Subcutaneous abdominal adipose tissue (tissue), 5 donors: Measurements from ENCODE around the gene RBMS1.
"Not testable (repeated sequence)": the region's sequence is repeated elsewhere in the genome, so short reads cannot be mapped to it uniquely, and the experiment has no call there.

ENCODE experiments used
- H3K27ac ChIP-seq: one replicate; pipeline ENCODE4 v1.7.0; 2013; ENCODE audit warnings: low read depth, mild to moderate bottlenecking, inconsistent platforms, low read length, moderate library complexity
- H3K27me3 ChIP-seq, 5 donors: one replicate each; pipeline ENCODE4 v1.7.0; 2013; ENCODE audit warnings: low read length in 5 of 5, inconsistent platforms in 1 of 5; ENCODE audit not compliant: control insufficient read depth in 5 of 5, insufficient read depth in 4 of 5
- H3K36me3 ChIP-seq, 5 donors: one replicate each; pipeline ENCODE4 v1.7.0; 2013; ENCODE audit warnings: low read length in 5 of 5; ENCODE audit not compliant: control insufficient read depth in 5 of 5, insufficient read depth in 5 of 5
- H3K4me1 ChIP-seq, 5 donors: one replicate each; pipeline ENCODE4 v1.7.0; 2013; ENCODE audit warnings: low read length in 5 of 5, mild to moderate bottlenecking in 3 of 5, moderate library complexity in 1 of 5; ENCODE audit not compliant: control insufficient read depth in 5 of 5, insufficient read depth in 5 of 5
- H3K4me3 ChIP-seq, 5 donors: one replicate each; pipeline ENCODE4 v1.7.0; 2013; ENCODE audit warnings: low read length in 5 of 5, low read depth in 1 of 5
- H3K9ac ChIP-seq, 5 donors: one replicate each; pipeline ENCODE4 v1.7.0; 2013; ENCODE audit warnings: low read length in 5 of 5, mild to moderate bottlenecking in 4 of 5, moderate library complexity in 3 of 5
- H3K9me3 ChIP-seq, 5 donors: one replicate each; pipeline ENCODE4 v1.7.0; 2013; ENCODE audit warnings: low read length in 5 of 5; ENCODE audit not compliant: control insufficient read depth in 5 of 5
- donor health status: healthy.
- donor health status: healthy.
- donor health status: healthy.
- donor health status: healthy.
- donor health status: healthy.

The RBMS1 gene

GRCh38 chr2:160442603-160443002 lies 51.0 kb downstream of the RBMS1 start:
- Histone ChIP-seq H3K4me3 (no peak overlapping the region), H3K27me3 (no peaks in the 10 kb centered on the region), H3K9me3 (peaks cover 0 to 3% (median 0%) of the 10 kb centered on the region in 5 donors), H3K27ac (no peak overlapping the region), H3K36me3 (peaks cover 0 to 4% (median 3%) of the 10 kb centered on the region in 5 donors), H3K4me1 (no peaks in the 10 kb centered on the region), H3K9ac (no peak overlapping the region)

- Histone ChIP-seq H3K27me3 (no peaks in the 10 kb centered on the region), H3K4me3 (no peak overlapping the region), H3K36me3 (no peaks in the 10 kb centered on the region), H3K4me1 (no peaks in the 10 kb centered on the region), H3K9me3 (peaks cover 0 to 3% (median 0%) of the 10 kb centered on the region in 5 donors), H3K27ac (no peak overlapping the region), H3K9ac (no peak overlapping the region)
These were observed 52.7 kb downstream of the RBMS1 start for GRCh38 chr2:160440888-160441287.

DNA sequence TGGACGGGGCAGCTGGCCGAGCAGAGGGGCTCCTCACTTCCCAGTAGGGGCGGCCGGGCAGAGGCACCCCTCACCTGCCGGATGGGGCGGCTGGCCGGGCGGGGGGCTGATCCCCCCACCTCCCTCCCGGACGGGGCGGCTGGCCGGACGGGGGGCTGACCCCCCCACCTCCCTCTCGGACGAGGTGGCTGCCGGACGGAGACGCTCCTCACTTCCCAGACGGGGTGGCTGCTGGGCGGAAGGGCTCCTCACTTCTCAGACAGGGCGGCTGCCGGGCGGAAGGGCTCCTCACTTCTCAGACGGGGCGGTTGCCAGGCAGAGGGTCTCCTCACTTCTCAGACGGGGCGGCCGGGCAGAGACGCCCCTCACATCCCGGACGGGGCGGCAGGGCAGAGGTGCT lies 54.6 kb downstream of the RBMS1 start:
- not testable (repeated sequence) for H3K9me3 ChIP-seq, H3K4me1 ChIP-seq, H3K36me3 ChIP-seq, H3K4me3 ChIP-seq, H3K27me3 ChIP-seq, H3K27ac ChIP-seq, H3K9ac ChIP-seq

GRCh38 chr2:160437273-160437672 lies 56.3 kb downstream of the RBMS1 start:
- peaks cover 2 to 17% (median 10%) of the 10 kb centered on the region in 5 donors for H3K4me1 ChIP-seq
- no peak overlapping the region for H3K9ac ChIP-seq
- H3K27ac ChIP-seq, result no peak overlapping the region
- H3K9me3 ChIP-seq, result no peaks in the 10 kb centered on the region
- no peaks in the 10 kb centered on the region for H3K27me3 ChIP-seq
- no peaks in the 10 kb centered on the region for H3K36me3 ChIP-seq
- H3K4me3 ChIP-seq, result no peak overlapping the region

DNA sequence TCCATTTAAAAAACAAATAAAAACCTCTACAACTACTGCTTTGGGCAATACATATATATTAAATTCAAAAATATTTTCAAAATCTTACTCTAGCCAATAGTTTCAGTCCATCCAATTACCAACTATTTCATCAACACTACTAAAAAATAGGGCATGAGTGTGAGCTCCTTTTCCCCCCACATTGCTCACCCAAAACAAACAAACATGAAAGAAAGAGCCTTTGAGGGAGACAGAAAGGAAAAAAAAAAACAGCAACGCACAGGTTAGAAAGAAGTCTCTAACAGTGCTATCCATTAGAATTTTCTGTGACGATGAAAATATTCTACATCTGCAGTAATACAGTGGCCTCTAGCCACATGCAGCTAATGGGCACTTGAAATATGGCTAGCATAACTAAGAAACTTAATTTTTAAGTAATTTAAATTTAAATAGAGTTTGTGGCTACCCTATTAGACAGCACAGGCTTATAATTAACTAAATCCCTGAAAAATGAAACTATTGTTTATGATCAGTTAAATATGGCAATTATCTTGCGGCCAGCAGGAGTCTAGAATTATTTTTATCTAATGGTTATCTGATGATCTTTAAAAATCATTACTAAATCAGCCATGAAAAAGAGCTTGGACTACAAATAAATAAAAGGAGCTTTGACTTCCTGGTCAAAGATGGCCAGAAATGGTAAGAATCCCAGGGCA lies 59.2 kb downstream of the RBMS1 start:
- Histone ChIP-seq H3K27me3 (no peaks in the 10 kb centered on the region), H3K9ac (peak overlapping the region in 1 of 5 donors; percentile 30), H3K27ac (peak overlapping the region; percentile 23), H3K36me3 (peaks cover 0 to 3% (median 0%) of the 10 kb centered on the region in 5 donors), H3K9me3 (peaks cover 0 to 6% (median 0%) of the 10 kb centered on the region in 5 donors), H3K4me1 (peaks cover 2 to 17% (median 11%) of the 10 kb centered on the region in 5 donors), H3K4me3 (no peak overlapping the region)

GRCh38 chr2:160433466-160434140 lies 60.0 kb downstream of the RBMS1 start:
- H3K9ac ChIP-seq, result peak overlapping the region in 1 of 5 donors; percentile 30
- peaks cover 0 to 6% (median 0%) of the 10 kb centered on the region in 5 donors for H3K9me3 ChIP-seq
- H3K4me3 ChIP-seq, result no peak overlapping the region
- no peaks in the 10 kb centered on the region for H3K27me3 ChIP-seq
- peak overlapping the region; percentile 23 for H3K27ac ChIP-seq
- peaks cover 0 to 3% (median 0%) of the 10 kb centered on the region in 5 donors for H3K36me3 ChIP-seq
- peaks cover 2 to 21% (median 14%) of the 10 kb centered on the region in 5 donors for H3K4me1 ChIP-seq

- H3K9ac ChIP-seq, result no peak overlapping the region
- H3K4me1 ChIP-seq, result peaks cover 2 to 28% (median 24%) of the 10 kb centered on the region in 5 donors
- no peaks in the 10 kb centered on the region for H3K27me3 ChIP-seq
- H3K9me3 ChIP-seq, result peaks cover 0 to 6% (median 0%) of the 10 kb centered on the region in 5 donors
- no peak overlapping the region for H3K4me3 ChIP-seq
- H3K27ac ChIP-seq, result peak overlapping the region; percentile 48
- H3K36me3 ChIP-seq, result peaks cover 0 to 3% (median 0%) of the 10 kb centered on the region in 5 donors
These were observed 61.0 kb downstream of the RBMS1 start for GRCh38 chr2:160432633-160433032.

DNA sequence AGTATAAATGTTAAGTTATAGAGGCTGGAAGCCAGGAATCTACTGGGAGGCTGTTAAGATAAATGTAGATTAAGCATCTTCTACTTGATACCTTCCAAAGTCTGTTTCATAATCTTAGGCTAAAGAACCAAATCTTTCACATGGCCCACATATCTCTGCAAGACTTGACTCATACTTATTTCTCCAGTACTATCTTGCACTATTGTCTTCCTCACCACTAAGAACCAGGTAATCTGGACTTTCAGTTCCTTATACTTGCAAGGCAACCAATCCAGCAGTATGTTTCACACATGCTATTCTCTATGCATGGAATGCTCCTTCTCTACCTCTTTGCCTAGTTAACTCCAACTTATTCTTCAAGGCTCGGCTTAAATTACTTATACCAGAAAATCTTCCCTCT lies 62.2 kb downstream of the RBMS1 start:
- Histone ChIP-seq H3K4me3 (no peak overlapping the region), H3K36me3 (peaks cover 0 to 3% (median 0%) of the 10 kb centered on the region in 5 donors), H3K9ac (no peak overlapping the region), H3K27ac (no peak overlapping the region), H3K27me3 (no peaks in the 10 kb centered on the region), H3K9me3 (peaks cover 0 to 6% (median 0%) of the 10 kb centered on the region in 5 donors), H3K4me1 (peaks cover 2 to 30% (median 25%) of the 10 kb centered on the region in 5 donors)

DNA sequence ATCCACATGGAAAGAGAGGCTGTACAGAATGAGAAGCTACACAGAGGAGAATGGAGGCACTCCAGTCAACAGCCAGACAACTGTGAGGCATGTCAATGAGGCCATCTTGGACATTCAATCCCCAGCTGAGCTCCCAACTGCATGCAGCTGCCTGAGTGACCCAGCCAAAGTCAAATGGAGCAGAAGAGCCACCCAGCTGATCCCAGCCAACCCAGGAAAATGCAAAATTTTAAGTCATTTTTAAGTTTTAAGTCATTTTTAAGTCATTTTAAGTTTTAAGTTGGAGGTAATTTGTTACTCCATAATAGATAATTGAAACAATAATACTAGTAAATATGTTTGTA lies 63.6 kb downstream of the RBMS1 start:
- Histone ChIP-seq H3K36me3 (peaks cover 0 to 3% (median 0%) of the 10 kb centered on the region in 5 donors), H3K27me3 (no peaks in the 10 kb centered on the region), H3K4me3 (no peak overlapping the region), H3K4me1 (peaks cover 2 to 38% (median 29%) of the 10 kb centered on the region in 5 donors), H3K27ac (no peak overlapping the region), H3K9me3 (peaks cover 0 to 6% (median 0%) of the 10 kb centered on the region in 5 donors), H3K9ac (no peak overlapping the region)
